GM18873 (cell line): ENCODE results near the gene MYO6.
"Not testable (repeated sequence)": the region's sequence is repeated elsewhere in the genome, so short reads cannot be mapped to it uniquely, and the experiment has no call there.

Experiments
- ATAC-seq: cut with Tn5 transposase; IDR thresholded peaks from one replicate; pipeline ENCODE4 v1.9.1; 2021; ENCODE audit warnings: mild to moderate bottlenecking, moderate library complexity, moderate number of reproducible peaks; ENCODE audit not compliant: unreplicated experiment, low FRiP score

The MYO6 gene

GRCh38 chr6:75874224-75874623 lies 125.2 kb downstream of the MYO6 start:
- ATAC-seq: no peak

DNA sequence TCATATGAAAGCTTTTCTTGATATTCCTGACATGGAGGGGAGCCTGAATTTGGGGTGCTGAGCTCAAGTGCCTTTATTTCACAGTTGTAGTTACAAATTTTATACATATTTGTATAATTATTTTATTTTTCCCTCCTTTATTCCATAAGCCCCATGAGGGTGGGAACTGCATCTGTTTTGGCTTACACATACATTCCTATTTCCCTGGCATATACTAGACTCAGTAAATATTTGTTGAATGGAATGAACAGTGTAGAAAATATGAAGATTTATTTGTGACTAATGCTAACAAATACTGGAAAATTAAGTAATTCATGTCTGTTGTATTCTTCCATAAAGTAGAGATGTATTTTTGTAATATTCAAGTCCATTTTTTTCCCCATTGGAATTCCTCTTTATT lies 127.1 kb downstream of the MYO6 start:
- ATAC-seq: no peak

DNA sequence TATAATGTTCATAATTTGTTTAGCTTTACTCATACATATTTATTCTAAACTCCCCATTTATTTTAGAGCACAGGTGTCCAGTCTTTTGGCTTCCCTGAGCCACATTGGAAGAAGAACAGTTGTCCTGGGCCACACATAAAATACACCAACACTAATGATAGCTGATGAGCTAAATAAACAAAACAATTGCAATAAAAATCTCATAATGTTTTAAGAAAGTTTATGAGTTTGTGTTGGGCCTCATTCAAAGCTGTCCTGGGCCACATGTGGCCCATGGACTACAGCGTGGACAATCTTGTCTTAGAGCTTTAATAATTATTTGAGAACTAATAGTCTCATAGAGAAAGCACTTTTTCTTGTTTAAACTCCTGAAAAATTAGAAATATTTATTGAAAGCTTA lies 131.3 kb downstream of the MYO6 start:
- no peak for ATAC-seq

- ATAC-seq: no peak
Observed at GRCh38 chr6:75882734-75883133, 133.7 kb downstream of the MYO6 start.

GRCh38 chr6:75884822-75885221 lies 135.8 kb downstream of the MYO6 start:
- ATAC-seq: no peak

- no peak for ATAC-seq
Observed at GRCh38 chr6:75892384-75892783, 143.3 kb downstream of the MYO6 start.

- ATAC-seq: peak; percentile 73
Observed at GRCh38 chr6:75893058-75893775, 144.2 kb downstream of the MYO6 start.

- ATAC-seq: no peak
Observed at GRCh38 chr6:75893776-75894152, 144.7 kb downstream of the MYO6 start.

- no peak for ATAC-seq
Observed at GRCh38 chr6:75896526-75896925, 147.5 kb downstream of the MYO6 start.

DNA sequence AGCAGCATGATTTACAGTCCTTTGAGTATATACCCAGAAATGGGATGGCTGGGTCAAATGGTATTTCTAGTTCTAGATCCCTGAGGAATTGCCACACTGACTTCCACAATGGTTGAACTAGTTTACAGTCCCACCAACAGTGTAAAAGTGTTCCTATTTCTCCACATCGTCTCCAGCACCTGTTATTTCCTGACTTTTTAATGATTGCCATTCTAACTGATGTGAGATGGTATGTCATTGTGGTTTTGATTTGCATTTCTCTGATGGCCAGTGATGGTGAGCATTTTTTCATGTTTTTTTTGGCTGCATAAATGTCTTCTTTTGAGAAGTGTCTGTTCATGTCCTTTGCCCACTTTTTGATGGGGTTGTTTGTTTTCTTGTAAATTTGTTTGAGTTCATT lies 151.2 kb downstream of the MYO6 start:
- not testable (repeated sequence) for ATAC-seq

GRCh38 chr6:75905129-75905528 lies 156.1 kb downstream of the MYO6 start:
- not testable (repeated sequence) for ATAC-seq

DNA sequence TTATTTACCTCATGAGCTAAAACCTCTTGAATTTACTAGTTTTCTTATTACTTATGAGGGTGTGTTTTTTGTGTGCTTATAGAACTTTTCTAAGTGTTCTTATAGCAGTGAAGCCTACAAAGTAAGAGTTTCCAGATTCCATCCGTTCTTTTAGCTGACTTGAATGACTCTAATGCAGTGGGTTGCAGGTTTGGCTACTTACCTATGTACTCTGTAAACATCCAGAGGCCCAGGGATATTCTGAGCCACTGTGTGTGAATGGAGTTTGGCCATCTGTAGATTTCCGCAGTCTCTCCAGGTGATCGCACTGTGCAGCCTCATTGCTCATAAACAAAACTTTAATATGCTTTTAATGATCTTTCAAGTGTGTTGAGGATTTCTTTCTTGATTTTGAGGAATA lies 157.8 kb downstream of the MYO6 start:
- no peak for ATAC-seq

DNA sequence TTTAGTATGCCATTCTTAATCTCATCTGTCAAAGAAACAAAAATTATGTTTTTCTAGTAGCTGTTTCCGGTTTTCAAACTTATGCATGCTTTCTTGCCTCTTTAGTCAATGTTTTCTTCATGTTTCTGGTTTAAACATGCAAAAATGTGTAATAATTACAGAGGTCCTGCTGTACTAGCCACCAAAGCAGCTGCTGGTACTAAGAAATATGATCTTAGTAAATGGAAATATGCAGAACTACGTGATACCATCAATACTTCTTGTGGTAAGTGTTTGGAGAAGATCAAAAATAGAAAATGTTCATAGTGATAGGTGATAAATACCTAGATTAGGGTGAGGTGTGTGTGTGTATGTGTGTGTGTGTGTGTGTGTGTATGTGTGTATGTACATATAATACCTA lies 158.4 kb downstream of the MYO6 start:
- ATAC-seq: no peak

DNA sequence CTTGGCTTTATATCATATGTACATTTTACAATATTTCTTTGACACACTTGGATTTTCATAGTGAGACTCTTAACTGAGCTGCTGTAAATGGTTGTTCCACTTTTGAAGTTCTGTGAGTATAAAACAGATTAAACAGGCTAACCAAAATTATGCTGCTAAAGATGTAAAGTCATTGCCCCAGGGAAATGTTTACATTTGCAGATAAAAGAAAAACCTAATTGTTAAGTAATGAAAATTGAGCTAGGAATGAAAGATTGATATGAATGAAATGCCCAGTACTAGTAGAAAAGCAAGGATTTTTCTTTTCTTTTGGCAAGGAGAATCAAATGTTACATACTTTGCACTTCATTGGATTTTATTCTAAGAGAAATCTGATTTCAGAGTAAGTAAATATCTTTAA lies 164.0 kb downstream of the MYO6 start:
- no peak for ATAC-seq

DNA sequence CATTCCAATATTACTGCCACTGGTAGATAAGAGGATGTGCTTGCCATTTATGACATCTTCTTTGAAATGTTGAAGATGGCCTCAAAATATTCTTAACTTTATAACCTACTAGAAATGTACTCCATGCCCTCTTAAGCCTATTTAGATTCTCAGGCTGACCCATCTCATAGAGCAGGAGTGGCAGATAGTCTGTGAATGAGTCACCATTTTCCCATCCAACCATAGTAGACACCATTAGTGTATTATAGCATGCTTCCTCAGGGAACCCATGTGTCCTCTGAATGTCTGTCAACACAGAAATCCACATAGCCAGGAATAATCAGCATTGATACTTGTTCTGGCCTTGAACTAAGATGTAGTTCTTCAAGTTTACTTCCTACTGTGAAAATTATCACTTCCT lies 173.2 kb downstream of the MYO6 start:
- no peak for ATAC-seq

- ATAC-seq: no peak
Observed at GRCh38 chr6:75926293-75927168, 177.5 kb downstream of the MYO6 start.

DNA sequence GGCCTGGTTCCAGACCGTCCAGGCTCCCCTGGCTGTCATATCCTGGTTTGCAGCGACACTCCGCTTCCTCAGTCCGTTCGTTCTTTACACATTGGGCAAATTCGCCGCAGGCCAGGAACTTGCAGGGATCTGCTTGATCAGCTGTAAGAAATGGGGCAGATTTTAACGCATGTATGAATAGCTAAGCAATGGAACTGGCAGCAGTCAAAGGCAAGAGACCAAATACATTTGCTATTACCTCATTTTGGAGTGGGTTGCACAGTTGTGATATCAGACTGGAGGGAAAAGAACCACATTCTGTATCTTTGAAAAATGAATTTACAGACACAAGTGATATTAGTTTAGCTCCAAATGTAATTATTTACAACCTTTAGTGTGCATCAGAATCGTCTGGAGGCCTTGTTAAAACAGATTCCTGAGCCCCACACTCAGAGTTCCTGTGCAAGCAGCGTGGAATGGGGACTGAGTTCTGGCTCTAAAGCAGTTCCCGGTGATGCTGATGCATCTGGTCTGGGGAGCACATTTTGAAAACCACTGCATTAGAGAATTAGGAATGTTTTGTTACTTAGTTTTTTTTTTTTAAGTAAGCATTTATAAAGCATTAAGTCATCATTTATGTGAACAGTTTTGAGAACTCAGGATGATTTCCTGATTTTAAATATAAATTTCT lies 182.1 kb downstream of the MYO6 start:
- ATAC-seq: no peak

DNA sequence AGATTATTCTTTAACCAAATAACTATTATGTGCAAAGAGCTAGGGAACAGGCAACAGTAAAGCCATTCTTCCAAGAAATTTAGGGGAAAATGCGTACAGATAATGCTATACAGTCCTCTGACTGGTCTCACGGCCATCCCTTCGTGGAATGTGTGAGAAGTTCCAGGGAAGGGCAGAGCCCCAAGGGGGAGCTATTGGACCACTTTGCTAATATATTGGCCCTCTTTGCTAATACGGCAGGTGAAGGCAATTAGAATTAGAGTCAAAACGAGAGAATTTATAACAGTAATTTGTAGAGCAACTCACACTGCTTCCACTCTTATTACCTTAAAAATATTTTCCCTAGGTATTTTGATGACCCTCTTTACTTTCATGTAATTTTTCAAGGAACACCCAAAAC lies 183.0 kb downstream of the MYO6 start:
- ATAC-seq: no peak

DNA sequence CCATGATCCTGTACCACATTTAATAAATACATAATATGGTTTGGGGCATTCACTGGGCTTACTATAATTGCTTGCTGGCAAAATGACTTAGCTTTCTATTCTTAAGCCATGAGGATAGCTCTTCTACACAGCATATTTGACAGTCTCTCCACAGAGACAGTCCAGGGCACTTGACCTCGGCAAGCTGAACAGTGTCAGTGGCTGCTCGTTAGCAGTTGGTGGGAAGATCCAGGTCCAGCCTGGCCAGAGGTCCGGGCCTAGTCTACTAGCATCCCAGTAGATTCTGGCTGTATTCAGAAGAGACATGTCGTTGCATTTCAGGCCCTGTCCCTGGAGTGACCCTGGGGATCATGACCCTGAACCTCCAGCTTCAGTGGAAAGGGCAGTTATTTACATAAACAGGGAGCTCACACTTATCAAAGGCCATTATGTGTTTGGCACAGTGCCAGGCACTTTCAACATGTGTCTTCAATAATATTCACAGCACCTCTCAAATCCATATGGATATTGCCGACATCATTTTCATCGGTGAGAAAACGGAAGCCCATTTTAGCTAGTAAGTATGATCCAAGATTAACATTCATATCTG lies 184.4 kb downstream of the MYO6 start:
- no peak for ATAC-seq

- peak; percentile 74 for ATAC-seq
Observed at GRCh38 chr6:75934643-75935472, 185.8 kb downstream of the MYO6 start.
